Measurements from ENCODE around the gene PTPRT. TPM values are rescaled to one million over a fixed set of nuclear protein-coding genes. Genes with fewer than 3 reads are reported as not detected.

Gene PTPRT
- total RNA-seq, 1 donor from 2014 or later, result not detected

- Mint-ChIP-seq H3K36me3 (ENCODE audit: low read depth) (no peaks in the 10 kb centered on the region), H3K9me3 (ENCODE audit: low read depth) (no peaks in the 10 kb centered on the region), H3K4me3 (ENCODE audit: unreplicated experiment) (no peak overlapping the region), H3K4me1 (ENCODE audit: low read depth) (no peaks in the 10 kb centered on the region), H3K27ac (ENCODE audit: unreplicated experiment) (no peak overlapping the region), H3K27me3 (ENCODE audit: low read depth) (no peaks in the 10 kb centered on the region)
- TF ChIP-seq CTCF (IDR thresholded peaks at IDR 0.05), result no peak
- DNase-seq (ENCODE audit: low spot score), result no peak
These were observed 1089.5 kb downstream of the PTPRT start for GRCh38 chr20:42100137-42100704.

DNA sequence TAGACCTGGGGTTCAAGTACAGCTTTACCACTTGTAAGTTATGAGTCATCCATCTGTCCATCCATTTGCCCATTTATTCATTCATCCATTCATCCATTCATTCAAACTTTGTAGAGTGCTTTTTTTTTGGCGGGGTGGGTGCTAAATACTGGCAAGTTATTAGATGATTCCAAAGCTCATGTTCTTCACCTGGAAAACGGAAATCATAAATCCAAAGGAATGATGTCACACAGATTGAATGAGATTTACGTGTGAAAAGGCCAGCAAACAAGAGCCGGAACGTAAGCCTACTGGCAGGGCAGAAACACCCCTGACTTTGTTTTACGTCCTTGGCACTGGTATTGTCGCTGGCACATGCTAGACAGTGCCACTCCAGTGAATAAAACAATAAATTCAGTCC is 1090.6 kb downstream of the PTPRT start:
- Mint-ChIP-seq H3K27ac (ENCODE audit: unreplicated experiment) (no peak overlapping the region), H3K9me3 (ENCODE audit: low read depth) (no peaks in the 10 kb centered on the region), H3K36me3 (ENCODE audit: low read depth) (no peaks in the 10 kb centered on the region), H3K4me1 (ENCODE audit: low read depth) (no peaks in the 10 kb centered on the region), H3K27me3 (ENCODE audit: low read depth) (no peaks in the 10 kb centered on the region), H3K4me3 (ENCODE audit: unreplicated experiment) (no peak overlapping the region)
- no peak for TF ChIP-seq CTCF (IDR thresholded peaks at IDR 0.05)
- DNase-seq (ENCODE audit: low spot score), result no peak

DNA sequence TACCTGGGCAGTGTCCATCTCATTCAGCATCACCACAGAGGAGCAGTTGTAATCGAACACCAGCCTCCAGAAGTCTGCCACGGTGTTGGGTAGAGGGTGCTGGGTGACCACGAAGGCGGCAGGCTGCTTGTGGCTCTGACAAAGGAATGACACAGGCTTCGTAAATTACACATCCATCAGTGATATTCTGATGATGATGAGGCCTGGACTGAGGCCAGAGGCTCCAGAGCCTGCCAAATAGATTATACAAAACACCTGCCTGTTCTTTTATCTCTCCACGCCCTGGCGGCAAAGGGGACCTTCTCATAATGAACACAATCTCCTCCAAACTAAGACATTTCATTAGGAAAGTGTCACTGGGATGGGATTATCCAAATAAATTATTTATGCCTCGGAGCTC is 1091.3 kb downstream of the PTPRT start:
- Mint-ChIP-seq H3K27ac (ENCODE audit: unreplicated experiment) (no peak overlapping the region), H3K9me3 (ENCODE audit: low read depth) (no peaks in the 10 kb centered on the region), H3K4me1 (ENCODE audit: low read depth) (no peaks in the 10 kb centered on the region), H3K4me3 (ENCODE audit: unreplicated experiment) (no peak overlapping the region), H3K27me3 (ENCODE audit: low read depth) (no peaks in the 10 kb centered on the region), H3K36me3 (ENCODE audit: low read depth) (no peaks in the 10 kb centered on the region)
- no peak for TF ChIP-seq CTCF (IDR thresholded peaks at IDR 0.05)
- no peak for DNase-seq (ENCODE audit: low spot score)

- DNase-seq (ENCODE audit: low spot score), result no peak
- no peaks in the 10 kb centered on the region for H3K36me3 Mint-ChIP-seq (ENCODE audit: low read depth)
- no peaks in the 10 kb centered on the region for H3K9me3 Mint-ChIP-seq (ENCODE audit: low read depth)
- no peak for TF ChIP-seq CTCF (IDR thresholded peaks at IDR 0.05)
- no peak overlapping the region for H3K27ac Mint-ChIP-seq (ENCODE audit: unreplicated experiment)
- no peaks in the 10 kb centered on the region for H3K27me3 Mint-ChIP-seq (ENCODE audit: low read depth)
- H3K4me3 Mint-ChIP-seq (ENCODE audit: unreplicated experiment), result no peak overlapping the region
- H3K4me1 Mint-ChIP-seq (ENCODE audit: low read depth), result no peaks in the 10 kb centered on the region
These were observed 1092.0 kb downstream of the PTPRT start for GRCh38 chr20:42097741-42098140.

DNA sequence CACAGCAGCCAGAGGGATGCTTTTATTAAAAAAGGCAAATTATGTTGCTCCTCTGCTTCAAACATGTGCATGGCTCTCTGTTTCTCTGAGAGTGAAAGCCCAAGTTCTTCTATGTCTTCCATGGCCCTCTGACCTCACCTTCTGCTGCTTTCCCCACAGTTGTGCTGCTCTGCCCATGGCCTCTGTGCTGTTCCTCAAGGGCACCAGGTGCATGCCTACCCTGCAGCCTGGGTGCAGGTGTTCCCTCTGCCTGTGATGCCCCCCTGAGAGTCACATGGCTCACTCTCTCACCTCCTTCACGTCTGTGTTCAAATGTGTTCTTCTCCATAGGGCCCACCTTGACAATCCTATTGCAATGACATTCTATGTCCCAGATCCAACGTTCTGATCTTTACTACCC is 1094.5 kb downstream of the PTPRT start:
- Mint-ChIP-seq H3K27ac (ENCODE audit: unreplicated experiment) (no peak overlapping the region), H3K9me3 (ENCODE audit: low read depth) (no peaks in the 10 kb centered on the region), H3K27me3 (ENCODE audit: low read depth) (no peaks in the 10 kb centered on the region), H3K36me3 (ENCODE audit: low read depth) (no peaks in the 10 kb centered on the region), H3K4me3 (ENCODE audit: unreplicated experiment) (no peak overlapping the region), H3K4me1 (ENCODE audit: low read depth) (no peaks in the 10 kb centered on the region)
- no peak for TF ChIP-seq CTCF (IDR thresholded peaks at IDR 0.05)
- DNase-seq (ENCODE audit: low spot score), result no peak

Data from chondrocyte (in vitro differentiated cells).